Measurements from ENCODE around the gene LTK. TPM values are rescaled to one million over a fixed set of nuclear protein-coding genes. Genes with fewer than 3 reads are reported as not detected.

Gene LTK
- total RNA-seq, 1 experiment from 2014 or later, result 5.4 TPM

DNA sequence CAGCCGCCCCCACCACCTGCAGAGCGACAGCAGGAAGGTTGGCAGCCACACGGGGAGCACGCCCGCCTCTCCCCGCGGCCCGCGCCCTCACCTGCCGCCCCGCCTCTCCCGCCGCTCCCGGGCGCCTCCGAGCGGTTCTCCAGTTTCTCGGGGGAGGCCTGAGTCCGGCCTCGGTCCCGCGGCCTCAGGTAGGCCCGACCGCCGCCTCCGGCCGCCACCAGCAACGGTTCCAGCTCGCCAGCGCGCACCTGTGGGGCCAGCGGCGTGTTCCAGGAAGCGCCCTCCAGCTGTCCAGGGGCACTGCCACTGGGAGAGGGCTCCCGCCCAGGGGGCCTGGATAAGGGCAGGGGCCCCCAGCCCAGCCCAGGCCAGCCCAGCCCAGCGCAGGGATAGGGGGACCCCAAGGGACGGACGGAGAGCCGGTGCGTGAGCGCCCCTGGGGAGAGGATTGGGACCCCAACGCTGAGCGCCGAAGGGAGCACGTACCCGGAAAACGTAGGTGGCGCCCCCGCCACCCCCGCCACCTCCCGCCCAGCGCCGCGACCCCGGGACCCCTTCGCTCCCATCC is 2.2 kb downstream of the LTK start:
- peaks cover 20% of the 10 kb centered on the region for H3K4me1 ChIP-seq (ENCODE audit: insufficient read depth, low read length, poor library complexity, severe bottlenecking)
- H3K4me3 ChIP-seq (ENCODE audit: low read depth, low read length, poor library complexity, severe bottlenecking), result peak overlapping the region; percentile 59
- H3K9me3 ChIP-seq (ENCODE audit: low read depth, low read length, poor library complexity, severe bottlenecking), result no peaks in the 10 kb centered on the region
- intact Hi-C loops (cut with micrococcal nuclease; ENCODE audit: unreplicated experiment), result no loop called here
- BruUV-seq (replicated peaks), result no TSS peak
- no peaks in the 10 kb centered on the region for H3K36me3 ChIP-seq (ENCODE audit: insufficient read depth, low read length, poor library complexity, severe bottlenecking)
- ChIA-PET POLR2A (ENCODE audit: low non-redundant PET) (no interaction called here), CTCF (interaction anchor here (0.6 kb wide), 1 partner anchor 8 kb away, joined by 4 read pairs; no protein-coding TSS in a partner anchor)
- no peak for DNase-seq (ENCODE audit: low spot score)
- TF ChIP-seq EZH2 (IDR thresholded peaks at IDR 0.05; ENCODE audit: borderline replicate concordance, low read depth, low read length, poor library complexity, severe bottlenecking), result no peak
- TF ChIP-seq, protein P1, sequence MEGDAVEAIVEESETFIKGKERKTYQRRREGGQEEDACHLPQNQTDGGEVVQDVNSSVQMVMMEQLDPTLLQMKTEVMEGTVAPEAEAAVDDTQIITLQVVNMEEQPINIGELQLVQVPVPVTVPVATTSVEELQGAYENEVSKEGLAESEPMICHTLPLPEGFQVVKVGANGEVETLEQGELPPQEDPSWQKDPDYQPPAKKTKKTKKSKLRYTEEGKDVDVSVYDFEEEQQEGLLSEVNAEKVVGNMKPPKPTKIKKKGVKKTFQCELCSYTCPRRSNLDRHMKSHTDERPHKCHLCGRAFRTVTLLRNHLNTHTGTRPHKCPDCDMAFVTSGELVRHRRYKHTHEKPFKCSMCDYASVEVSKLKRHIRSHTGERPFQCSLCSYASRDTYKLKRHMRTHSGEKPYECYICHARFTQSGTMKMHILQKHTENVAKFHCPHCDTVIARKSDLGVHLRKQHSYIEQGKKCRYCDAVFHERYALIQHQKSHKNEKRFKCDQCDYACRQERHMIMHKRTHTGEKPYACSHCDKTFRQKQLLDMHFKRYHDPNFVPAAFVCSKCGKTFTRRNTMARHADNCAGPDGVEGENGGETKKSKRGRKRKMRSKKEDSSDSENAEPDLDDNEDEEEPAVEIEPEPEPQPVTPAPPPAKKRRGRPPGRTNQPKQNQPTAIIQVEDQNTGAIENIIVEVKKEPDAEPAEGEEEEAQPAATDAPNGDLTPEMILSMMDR (conservative IDR thresholded peaks at IDR 0.05; ENCODE audit: low read depth, low read length), result no peak
- peaks cover 11% of the 10 kb centered on the region for H3K27me3 ChIP-seq (replicated peaks; ENCODE audit: insufficient read depth, low read depth, low read length, poor library complexity)
- no peak overlapping the region for H3K27ac ChIP-seq (ENCODE audit: low read depth, low read length, poor library complexity, severe bottlenecking)

DNA sequence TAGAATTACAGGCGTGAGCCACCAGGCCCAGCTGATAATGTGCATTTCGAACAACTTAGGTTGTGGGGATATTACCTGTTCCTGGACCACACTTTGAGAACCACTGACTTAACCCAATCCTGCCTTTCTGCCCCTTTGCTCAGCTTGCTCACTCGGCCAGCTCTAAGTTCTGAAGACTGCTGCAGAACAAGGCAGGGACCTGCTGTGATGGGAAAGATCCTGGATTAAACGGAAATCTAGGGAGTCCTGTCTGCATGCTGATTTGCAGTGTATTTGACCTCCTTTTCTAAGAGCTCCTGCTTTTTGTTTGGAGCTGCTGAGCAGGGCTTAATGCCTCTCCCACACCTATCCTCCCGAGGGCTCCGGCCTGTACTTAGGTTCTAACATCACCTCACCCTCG is 2.9 kb downstream of the LTK start:
- no peak for DNase-seq (ENCODE audit: low spot score)
- BruUV-seq (replicated peaks), result no TSS peak
- ChIA-PET POLR2A (ENCODE audit: low non-redundant PET) (no interaction called here), CTCF (no interaction called here)
- Histone ChIP-seq H3K9me3 (ENCODE audit: low read depth, low read length, poor library complexity, severe bottlenecking) (no peaks in the 10 kb centered on the region), H3K27ac (ENCODE audit: low read depth, low read length, poor library complexity, severe bottlenecking) (no peak overlapping the region), H3K4me3 (ENCODE audit: low read depth, low read length, poor library complexity, severe bottlenecking) (no peak overlapping the region), H3K4me1 (ENCODE audit: insufficient read depth, low read length, poor library complexity, severe bottlenecking) (peaks cover 20% of the 10 kb centered on the region), H3K27me3 (replicated peaks; ENCODE audit: insufficient read depth, low read depth, low read length, poor library complexity) (peaks cover 11% of the 10 kb centered on the region), H3K36me3 (ENCODE audit: insufficient read depth, low read length, poor library complexity, severe bottlenecking) (no peaks in the 10 kb centered on the region)
- intact Hi-C loops (cut with micrococcal nuclease; ENCODE audit: unreplicated experiment), result no loop called here
- no peak for TF ChIP-seq EZH2 (IDR thresholded peaks at IDR 0.05; ENCODE audit: borderline replicate concordance, low read depth, low read length, poor library complexity, severe bottlenecking)
- TF ChIP-seq, protein P1 (conservative IDR thresholded peaks at IDR 0.05; ENCODE audit: low read depth, low read length), result no peak

DNA sequence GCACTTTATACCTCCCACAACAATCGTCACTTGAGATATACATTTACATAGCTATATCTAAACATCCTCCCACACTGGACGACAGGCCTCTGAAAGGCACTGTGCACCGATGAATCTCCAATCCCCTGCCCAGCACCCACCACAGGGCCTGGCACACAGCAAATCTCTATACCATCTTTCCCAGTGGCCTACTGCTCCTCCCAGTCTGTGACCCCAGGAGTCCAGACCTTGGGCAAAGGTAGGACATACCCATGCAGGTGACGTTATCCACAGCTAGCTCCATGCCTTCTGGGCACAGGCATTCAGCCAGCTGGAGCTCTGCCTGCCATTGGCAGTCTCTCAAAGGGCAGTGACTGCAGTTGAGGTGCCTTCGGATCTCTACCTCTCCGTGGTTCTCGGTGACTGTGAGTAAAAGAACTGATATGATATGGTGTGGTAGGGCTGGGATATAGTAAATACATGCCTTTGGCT is 5.8 kb downstream of the LTK start:
- Histone ChIP-seq H3K36me3 (ENCODE audit: insufficient read depth, low read length, poor library complexity, severe bottlenecking) (no peaks in the 10 kb centered on the region), H3K4me3 (ENCODE audit: low read depth, low read length, poor library complexity, severe bottlenecking) (no peak overlapping the region), H3K9me3 (ENCODE audit: low read depth, low read length, poor library complexity, severe bottlenecking) (no peaks in the 10 kb centered on the region), H3K27me3 (replicated peaks; ENCODE audit: insufficient read depth, low read depth, low read length, poor library complexity) (peaks cover 11% of the 10 kb centered on the region), H3K4me1 (ENCODE audit: insufficient read depth, low read length, poor library complexity, severe bottlenecking) (peaks cover 6% of the 10 kb centered on the region), H3K27ac (ENCODE audit: low read depth, low read length, poor library complexity, severe bottlenecking) (no peak overlapping the region)
- no TSS peak for BruUV-seq (replicated peaks)
- no peak for TF ChIP-seq EZH2 (IDR thresholded peaks at IDR 0.05; ENCODE audit: borderline replicate concordance, low read depth, low read length, poor library complexity, severe bottlenecking)
- TF ChIP-seq, protein P1 (conservative IDR thresholded peaks at IDR 0.05; ENCODE audit: low read depth, low read length), result no peak
- POLR2A ChIA-PET (ENCODE audit: low non-redundant PET), result no interaction called here
- no peak for DNase-seq (ENCODE audit: low spot score)
- CTCF ChIA-PET, result no interaction called here
- intact Hi-C loops (cut with micrococcal nuclease; ENCODE audit: unreplicated experiment), result no loop called here
